NCI-H1092 treated with DMSO at 0.1 percent for 48 hours (cell line): Measurements from ENCODE around the gene UGT2B11.
"Not testable (repeated sequence)": the region's sequence is repeated elsewhere in the genome, so short reads cannot be mapped to it uniquely, and the experiment has no call there.

Experiments
- DNase-seq: peaks from one replicate; lab custom pipeline; 2025; lab: John Stamatoyannopoulos, UW

The UGT2B11 gene

GRCh38 chr4:69214716-69215115 lies at the start of gene UGT2B11:
Gene UGT2B11 (minus strand): TSS chr4:69214748. CDS start chr4:69214722, 26 bp downstream.
- no peak for DNase-seq

DNA sequence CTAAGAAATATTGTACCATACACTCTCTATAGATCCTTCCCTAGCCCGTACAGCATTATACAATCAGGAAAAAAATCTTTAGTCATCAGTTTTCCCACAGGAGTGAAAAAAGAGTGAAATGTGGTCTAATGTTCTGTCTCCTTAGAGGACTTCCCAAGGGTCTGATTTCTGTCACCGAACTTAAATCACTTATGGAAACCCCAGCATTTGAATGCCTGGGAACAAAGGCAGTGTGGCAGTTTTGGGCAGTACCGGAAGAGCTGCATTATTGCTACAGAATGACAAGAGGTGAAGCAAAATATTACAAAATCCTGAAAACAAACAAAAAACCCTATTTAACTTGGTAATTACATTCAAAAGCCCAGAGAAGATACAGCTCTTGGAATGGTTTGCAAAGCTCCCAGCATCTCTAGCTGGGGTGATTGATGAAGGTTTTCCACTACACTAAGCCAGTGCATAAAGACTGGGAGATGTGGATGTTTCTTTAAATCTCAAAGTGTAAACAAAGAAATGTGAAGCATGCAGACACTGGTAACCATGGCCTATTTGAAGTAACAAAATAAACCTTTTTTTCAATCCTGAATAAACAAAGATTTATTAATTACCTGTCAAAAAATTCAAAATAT lies 38.7 kb upstream of the UGT2B11 start:
- not testable (repeated sequence) for DNase-seq

- not testable (repeated sequence) for DNase-seq
Observed at GRCh38 chr4:69250884-69251283, 36.3 kb upstream of the UGT2B11 start.

GRCh38 chr4:69242562-69243240 lies 28.2 kb upstream of the UGT2B11 start:
- DNase-seq = not testable (repeated sequence)

GRCh38 chr4:69241746-69242145 lies 27.2 kb upstream of the UGT2B11 start:
- DNase-seq = not testable (repeated sequence)

DNA sequence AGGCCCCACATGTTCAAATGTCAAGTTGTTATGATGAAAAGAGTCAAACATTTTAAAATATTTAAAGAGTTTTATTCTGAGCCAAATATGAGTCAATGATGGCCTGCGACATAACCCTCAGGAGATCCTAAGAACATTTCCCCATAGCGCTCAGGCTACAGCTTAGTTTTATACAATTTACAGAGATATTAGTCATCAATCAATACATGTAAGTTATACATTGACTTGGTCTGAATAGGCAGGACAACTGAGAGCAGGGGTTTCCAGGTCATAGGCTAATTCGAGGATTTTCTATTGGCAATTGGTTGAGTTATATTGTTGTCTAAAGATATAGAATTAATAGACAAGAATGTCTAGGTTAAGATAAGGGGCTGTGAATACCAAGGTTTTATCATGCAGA lies 26.2 kb upstream of the UGT2B11 start:
- DNase-seq = not testable (repeated sequence)

DNA sequence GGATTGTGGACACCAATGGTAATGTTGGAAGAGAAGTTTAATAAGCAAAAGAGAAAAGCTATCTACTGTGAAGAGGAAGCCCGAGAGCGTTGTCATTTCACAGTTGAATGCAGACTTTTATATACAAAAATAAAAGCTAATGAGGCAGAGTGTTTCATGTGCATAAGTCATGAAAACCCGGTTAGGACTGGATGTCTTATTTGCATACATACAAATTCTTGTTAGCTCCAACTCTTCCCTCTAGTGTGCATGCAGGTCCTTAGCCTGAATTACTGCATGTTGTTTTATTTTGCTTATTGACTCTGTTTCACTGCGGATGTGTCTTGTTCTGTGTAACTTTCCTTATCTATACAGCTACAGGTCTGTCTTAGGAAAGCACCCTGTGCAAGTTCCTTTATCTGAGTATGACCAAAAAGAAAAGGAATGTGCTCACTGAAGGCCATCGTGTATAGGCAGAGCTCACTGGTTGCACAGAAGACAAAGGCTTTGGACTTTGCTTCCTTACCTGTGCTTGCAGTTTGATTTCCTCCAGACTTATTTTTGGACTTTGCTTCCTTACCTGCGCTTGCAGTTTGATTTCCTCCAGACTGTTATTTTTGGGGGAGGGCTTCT lies 25.1 kb upstream of the UGT2B11 start:
- no peak for DNase-seq

DNA sequence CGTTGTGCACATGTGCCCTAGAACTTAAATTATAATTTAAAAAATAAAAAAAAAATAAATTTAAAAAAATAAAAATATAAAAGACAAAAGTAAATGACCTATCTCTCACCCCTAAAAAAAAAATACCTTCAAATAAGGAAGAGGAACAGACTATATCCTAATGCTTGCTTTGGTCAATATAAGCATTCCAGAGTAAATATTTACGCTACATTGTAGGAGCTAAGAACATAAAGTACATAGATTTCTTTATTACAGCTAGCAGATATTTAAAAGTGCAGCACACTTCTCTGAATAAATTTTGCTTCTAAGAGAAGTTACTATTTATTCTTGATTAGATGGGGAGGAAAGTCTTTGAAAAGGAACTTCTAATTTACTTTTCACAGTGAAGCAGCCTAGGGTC lies 24.5 kb upstream of the UGT2B11 start:
- no peak for DNase-seq

DNA sequence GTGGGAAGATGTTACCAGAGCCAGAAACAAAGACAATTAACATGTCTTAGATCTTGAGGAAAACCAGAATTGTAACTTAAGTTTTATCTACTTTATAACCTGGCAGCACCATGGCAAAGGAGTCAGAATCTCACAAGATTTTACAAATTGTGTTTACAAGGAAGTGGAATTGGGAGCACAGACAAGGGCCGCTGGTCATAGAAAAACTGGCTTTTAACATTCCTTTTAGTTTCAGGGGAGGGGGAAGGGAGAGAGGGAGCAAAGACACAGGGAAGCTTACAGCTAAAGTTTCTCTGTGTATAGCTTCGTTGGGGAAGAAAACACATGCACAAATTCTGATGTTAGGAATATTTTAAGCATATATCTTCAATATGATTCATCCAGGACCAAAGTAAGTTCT lies 10.3 kb upstream of the UGT2B11 start:
- no peak for DNase-seq

DNA sequence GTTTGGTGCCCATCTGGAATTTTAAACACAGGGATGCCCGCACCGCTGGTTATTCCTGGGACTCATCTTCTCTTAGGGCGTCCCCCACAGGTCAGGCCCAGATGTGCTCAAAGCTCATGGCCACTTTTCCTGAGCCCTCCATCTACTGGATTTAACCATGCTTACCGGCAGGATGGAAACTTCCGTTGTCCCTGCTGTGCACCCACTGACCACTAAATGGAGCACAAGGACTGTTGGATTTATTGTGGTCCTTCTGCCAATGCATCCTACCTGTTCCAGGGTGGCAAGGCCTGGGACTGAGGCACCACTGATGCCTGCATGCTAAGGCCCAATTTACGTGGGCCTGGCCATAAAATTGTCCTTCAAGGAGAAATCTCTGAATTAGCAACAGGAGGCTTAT lies 8.7 kb upstream of the UGT2B11 start:
- DNase-seq = not testable (repeated sequence)

DNA sequence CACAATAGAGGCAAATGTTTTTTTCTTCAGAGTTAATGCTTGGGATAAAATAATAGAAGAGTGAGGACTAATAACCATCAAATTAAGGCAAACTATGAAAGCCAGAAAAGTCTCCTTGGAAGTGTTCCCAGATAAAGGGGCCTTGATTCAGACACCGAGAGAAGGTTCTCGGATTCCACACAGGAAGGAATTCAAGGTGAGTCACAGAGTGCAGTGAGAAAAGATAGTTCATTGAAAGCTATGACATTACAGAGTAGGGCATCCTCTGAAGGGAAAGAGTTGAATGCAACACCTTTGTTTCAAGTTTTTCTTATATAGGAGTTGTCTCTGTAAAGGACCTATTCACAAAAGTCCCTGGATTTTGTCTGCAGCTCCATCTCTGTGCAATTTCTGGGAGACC lies 3.9 kb upstream of the UGT2B11 start:
- DNase-seq = not testable (repeated sequence)

DNA sequence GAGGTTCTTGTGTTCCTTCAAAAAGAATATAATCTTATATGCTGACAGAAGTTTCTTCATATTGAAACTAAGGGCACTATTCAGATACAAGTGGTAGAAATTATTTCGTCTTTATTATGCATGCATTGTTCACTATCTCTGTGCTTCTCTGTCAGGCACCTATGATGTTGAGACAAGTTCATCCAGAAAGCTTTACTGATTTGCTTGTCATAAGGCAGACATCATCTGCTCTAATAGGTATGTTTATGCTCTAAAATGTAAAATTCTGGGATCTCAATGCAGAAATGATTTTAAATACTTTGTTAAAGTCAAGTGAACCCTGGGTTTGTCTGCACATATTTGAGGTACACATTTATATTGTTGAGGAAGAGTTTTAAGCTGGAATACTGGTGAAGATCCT lies 3.6 kb downstream of the UGT2B11 start:
- DNase-seq = no peak

DNA sequence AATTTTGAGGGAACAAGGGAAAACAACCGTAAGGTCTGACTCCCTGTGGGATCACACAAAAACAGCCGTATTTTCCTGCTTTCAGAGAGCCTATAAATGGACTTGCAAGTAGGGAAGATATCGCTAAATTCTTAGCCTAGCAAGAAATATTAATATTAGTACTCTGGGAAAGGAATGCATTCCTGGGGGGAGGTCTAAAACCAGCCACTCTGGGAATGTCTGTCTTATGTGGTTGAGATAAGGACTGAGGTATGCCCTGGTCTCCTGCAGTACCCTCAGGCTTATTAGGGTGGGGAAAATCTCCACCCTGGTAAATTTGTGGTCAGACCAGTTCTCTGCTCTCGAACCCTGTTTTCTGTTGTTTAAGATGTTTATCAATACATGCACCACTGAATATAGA lies 16.0 kb downstream of the UGT2B11 start:
- DNase-seq = not testable (repeated sequence)

- DNase-seq = no peak
Observed at GRCh38 chr4:69196209-69196965, 18.2 kb downstream of the UGT2B11 start.

GRCh38 chr4:69194166-69194565 lies 20.4 kb downstream of the UGT2B11 start:
- no peak for DNase-seq

- not testable (repeated sequence) for DNase-seq
Observed at GRCh38 chr4:69191905-69192304, 22.6 kb downstream of the UGT2B11 start.

GRCh38 chr4:69190621-69191020 lies 23.9 kb downstream of the UGT2B11 start:
- not testable (repeated sequence) for DNase-seq

DNA sequence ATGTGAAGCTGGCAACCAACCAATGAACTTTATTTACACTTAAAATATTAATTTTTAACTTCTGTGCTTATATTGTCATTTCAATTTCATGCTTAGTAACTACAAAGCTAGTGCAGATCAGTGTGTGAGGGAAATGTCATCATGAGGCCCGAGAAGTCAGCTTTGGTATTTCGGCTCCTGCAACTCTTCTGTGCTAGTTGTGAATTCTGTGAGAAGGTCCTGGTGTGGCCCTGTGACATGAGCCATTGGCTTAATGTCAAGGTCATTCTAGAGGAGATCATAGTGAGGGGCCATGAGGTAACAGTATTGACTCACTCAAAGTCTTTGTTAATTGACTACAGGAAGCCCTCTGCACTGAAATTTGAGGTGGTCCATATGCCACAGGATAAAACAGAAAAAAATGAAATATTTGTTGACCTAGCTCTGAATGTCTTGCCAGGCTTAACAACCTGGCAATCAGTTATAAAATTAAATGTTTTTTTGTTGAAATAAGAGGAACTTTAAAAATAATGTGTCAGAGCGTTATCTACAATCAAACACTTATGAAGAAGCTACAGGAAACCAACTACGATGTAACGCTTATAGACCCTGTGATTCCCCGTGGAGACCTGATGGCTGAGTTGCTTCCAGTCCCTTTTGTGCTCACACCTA lies 32.9 kb downstream of the UGT2B11 start:
- not testable (repeated sequence) for DNase-seq

- DNase-seq = not testable (repeated sequence)
Observed at GRCh38 chr4:69179817-69180216, 34.7 kb downstream of the UGT2B11 start.

DNA sequence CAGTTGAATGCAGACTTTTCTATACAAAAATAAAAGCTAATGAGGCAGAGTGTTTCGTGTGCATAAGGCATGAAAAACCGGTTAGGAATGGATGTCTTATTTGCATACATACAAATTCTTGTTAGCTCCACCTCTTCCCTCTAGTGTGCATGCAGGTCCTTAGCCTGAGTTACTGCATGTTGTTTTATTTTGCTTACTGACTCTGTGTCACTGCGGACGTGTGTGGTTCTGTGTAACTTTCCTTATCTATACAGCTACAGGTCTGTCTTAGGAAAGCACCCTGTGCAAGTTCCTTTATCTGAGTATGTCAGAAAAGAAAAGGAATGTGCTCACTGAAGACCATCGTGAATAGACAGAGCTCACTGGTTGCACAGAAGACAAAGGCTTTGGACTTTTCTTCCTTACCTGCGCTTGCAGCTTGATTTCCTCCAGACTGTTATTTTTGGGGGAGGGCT lies 35.8 kb downstream of the UGT2B11 start:
- DNase-seq = not testable (repeated sequence)

- DNase-seq = peak; percentile 3
Observed at GRCh38 chr4:69170233-69171134, 44.1 kb downstream of the UGT2B11 start.
